PC-3 (cell line): ENCODE data around the gene OCA2.

Experiments used
- EZH2 ChIP-seq: fragments of 300-600 bp; sonication (generic); IDR thresholded peaks from one replicate; pipeline ENCODE4 v1.6.1; 2017; ENCODE audit warnings: antibody characterized with exemption, mild to moderate bottlenecking, low read length; ENCODE audit not compliant: unreplicated experiment
- EZH2phosphoT487 ChIP-seq: fragments of 300-600 bp; sonication (generic); IDR thresholded peaks from 2 replicates; pipeline ENCODE4 v1.6.1; 2018; ENCODE audit warnings: mild to moderate bottlenecking, antibody characterized with exemption, low read length, borderline replicate concordance
- TF ChIP-seq, protein P1 (sequence below): fragments of 300-600 bp; sonication (generic); conservative IDR thresholded peaks from 2 replicates; pipeline ENCODE4 v1.5.1; 2017; ENCODE audit warnings: antibody characterized with exemption, low read depth, mild to moderate bottlenecking, low read length

- TF ChIP-seq, protein P1, sequence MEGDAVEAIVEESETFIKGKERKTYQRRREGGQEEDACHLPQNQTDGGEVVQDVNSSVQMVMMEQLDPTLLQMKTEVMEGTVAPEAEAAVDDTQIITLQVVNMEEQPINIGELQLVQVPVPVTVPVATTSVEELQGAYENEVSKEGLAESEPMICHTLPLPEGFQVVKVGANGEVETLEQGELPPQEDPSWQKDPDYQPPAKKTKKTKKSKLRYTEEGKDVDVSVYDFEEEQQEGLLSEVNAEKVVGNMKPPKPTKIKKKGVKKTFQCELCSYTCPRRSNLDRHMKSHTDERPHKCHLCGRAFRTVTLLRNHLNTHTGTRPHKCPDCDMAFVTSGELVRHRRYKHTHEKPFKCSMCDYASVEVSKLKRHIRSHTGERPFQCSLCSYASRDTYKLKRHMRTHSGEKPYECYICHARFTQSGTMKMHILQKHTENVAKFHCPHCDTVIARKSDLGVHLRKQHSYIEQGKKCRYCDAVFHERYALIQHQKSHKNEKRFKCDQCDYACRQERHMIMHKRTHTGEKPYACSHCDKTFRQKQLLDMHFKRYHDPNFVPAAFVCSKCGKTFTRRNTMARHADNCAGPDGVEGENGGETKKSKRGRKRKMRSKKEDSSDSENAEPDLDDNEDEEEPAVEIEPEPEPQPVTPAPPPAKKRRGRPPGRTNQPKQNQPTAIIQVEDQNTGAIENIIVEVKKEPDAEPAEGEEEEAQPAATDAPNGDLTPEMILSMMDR = no peak
- TF ChIP-seq EZH2phosphoT487 = no peak
- no peak for TF ChIP-seq EZH2
Observed at GRCh38 chr15:28099555-28100140, 533 bp upstream of the OCA2 start.
